Activated CD8-positive, alpha-beta memory T cell treated with anti-CD3 and anti-CD28 coated beads, Interleukin-2, amount 50 U/mL, for 24 hours (primary cell): ENCODE measurements around the gene C3.
"Not testable (repeated sequence)": the region's sequence is repeated elsewhere in the genome, so short reads cannot be mapped to it uniquely, and the experiment has no call there.

Experiments
- DNase-seq: peaks from one replicate; pipeline ENCODE4 v3.0.0-alpha.2; 2020; ENCODE audit errors: extremely low read depth

The C3 gene

GRCh38 chr19:6720369-6721137 is at the start of gene C3:
TSS of gene C3 (minus strand) at chr19:6720650. CDS start at chr19:6720589, 61 bp downstream.
- DNase-seq: no peak

- no peak for DNase-seq
These were observed 48.7 kb upstream of the C3 start for GRCh38 chr19:6769006-6769619.

DNA sequence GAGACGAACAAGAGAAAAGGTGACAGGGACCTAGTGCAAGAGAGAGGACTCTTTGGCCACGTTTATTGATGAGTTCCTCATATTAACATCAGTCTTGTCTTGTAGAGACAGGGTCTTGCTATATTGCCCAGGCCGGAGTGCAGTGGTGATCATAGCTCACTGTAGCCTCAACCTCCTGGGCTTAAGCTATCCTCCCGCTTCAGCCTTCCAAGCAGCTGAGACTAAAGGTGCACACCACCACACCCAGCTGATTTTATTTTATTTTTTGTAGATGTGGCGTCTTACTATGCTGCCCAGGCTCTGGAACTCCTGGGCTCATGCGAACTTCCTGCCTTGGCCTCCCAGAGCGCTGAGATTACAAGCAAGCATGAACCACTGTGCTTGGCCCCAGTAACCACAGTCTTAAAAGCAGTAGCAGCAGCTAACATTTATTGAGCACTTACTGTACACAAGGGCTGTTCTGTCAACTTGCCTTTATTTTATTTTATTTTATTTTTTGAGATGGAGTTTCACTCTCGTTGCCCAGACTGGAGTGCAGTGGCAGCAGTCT is 47.9 kb upstream of the C3 start:
- DNase-seq: no peak

GRCh38 chr19:6767357-6768235 is 47.1 kb upstream of the C3 start, which contains the start of gene SH2D3A:
TSS of gene SH2D3A (minus strand) at chr19:6767435. CDS start at chr19:6763748, 3,687 bp downstream.
- DNase-seq: peak; percentile 85

GRCh38 chr19:6767081-6767356 is 46.6 kb upstream of the C3 start:
- no peak for DNase-seq

DNA sequence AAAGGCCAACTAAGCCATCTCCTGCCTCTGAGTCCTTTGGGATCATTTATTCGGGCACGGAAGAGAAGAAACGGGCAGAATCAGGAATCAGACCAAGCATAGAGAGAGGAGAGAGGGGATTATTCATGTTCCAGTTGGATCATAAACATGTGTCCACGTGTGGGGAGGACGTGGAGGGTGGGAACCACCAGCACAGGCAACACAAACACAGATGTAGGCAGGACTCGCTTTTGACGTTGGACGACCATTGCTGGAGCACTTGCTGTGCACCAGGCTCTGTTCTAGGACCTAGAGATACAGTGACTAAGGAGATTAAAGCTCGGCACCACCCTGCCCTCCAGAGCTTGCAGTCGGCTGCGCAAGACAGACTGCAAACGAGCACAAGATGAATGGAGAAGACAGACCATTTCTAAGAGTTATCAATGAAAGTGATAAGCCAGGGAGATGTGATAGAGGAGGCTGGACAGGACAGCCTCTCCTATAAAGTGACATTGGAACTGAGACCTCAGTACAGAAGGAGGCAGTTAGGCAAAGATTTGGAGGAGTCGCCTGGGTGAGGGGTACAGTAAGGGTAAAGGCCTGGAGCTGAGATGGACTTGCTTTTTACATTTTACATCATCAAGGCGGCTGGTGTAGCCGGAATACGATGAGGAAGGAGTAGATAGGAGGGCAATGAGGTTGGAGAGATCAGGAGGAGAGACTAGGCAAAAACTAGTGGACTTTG is 46.1 kb upstream of the C3 start:
- no peak for DNase-seq

GRCh38 chr19:6765738-6766356 is 45.4 kb upstream of the C3 start:
- no peak for DNase-seq

GRCh38 chr19:6762253-6762797 is 41.9 kb upstream of the C3 start:
- DNase-seq: not testable (repeated sequence)

- no peak for DNase-seq
These were observed 40.7 kb upstream of the C3 start for GRCh38 chr19:6761053-6761676.

DNA sequence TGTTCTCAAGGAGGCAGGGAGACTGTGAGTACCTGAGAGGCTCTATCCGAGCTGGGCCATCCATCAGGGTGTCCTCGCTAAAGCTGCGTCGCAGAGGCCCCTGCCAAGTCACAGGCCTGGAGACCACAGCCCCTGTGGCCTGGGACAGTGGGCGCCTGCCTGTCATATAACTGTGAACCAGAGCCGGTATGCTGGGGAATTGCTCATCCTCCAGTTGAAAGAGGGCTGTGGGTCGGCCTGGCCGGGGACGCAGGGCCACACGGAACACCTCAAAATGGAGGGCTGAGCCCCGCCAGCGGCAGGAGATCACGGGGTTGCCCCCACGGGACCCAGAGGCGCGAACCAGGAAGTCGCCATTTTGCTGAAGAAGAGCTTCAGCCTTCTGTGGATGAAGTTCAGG is 40.2 kb upstream of the C3 start:
- DNase-seq: no peak

DNA sequence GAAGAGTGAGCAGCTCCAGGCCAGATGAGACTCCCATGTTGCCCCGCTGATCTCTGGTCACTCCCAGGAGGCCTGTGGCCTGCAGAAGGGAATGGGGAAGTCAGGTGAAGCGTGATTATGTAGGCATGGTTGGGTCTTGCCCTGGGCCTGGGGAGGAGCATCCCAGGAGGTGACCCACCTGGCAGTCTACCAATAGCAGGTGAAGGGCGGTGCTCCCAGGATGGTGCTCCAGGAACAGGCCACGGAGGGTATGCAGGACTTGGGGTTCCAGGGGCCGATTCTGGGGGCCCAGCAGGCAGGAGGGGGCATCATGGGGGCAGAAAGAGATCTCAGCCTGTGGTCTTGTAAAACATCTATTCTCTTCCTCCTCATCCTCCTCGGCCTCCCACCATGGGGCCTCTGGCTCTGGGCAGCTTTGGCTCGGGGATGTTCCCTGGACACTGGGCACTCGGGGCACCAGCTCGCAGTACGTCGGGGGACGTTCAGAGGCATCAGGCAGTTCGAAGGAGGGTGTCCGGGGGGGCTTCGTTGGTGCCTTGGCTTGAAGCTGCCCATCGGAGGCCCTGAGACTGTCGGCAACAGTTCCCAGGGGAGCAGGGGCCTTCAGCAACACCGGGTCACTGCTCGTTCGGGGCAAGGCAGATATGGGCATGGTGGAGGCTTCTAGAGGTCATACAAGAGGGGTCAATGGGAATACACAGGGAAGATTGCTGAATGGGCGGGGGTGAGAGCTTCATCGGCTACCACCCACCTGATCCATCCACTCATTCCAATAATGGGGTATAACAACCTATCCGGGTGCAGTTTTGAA is 34.4 kb upstream of the C3 start:
- DNase-seq: no peak

- DNase-seq: no peak
These were observed 33.7 kb upstream of the C3 start for GRCh38 chr19:6754136-6754535.

DNA sequence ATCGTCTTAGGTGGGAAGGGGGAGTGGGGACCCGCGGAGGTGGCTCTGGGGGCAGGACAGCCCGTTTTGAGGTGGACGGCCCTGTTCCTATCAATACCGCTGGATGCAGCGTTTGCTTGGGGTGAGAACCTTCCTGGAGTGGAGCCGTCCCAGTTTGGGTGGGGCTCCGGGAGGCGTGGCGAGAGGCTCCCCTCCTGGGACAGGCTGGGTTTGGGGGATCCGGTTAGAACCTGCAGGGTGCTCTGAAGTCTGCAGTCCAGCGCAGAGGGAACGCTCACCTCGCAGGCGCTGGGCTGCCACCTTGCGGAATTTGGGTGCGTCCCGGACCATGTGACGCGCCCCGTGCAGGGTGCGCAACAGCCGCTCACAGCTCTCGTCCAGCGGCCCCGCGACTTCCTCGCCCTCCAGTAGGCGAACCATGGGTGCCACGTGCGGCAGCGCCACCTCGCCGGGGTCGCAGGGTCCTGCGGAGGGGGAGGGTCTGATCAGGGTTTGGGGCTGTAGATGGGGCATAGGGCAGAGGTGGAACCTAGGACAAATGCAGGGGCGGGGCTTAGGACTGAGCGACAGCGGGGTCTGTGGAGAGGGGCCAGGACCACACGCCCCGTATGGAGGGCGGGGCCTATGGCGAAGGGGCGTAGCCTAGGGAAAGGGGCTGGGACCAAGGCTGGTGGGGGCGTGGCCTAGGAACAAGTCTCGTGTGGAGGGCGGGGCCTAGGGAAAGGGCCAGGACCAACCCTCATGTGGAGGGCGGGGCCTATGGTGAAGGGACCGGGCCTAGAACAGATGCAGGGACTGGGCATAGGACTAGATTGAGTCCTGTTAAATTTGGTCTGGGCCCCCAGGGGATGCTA is 33.0 kb upstream of the C3 start:
- DNase-seq: peak; percentile 72

DNA sequence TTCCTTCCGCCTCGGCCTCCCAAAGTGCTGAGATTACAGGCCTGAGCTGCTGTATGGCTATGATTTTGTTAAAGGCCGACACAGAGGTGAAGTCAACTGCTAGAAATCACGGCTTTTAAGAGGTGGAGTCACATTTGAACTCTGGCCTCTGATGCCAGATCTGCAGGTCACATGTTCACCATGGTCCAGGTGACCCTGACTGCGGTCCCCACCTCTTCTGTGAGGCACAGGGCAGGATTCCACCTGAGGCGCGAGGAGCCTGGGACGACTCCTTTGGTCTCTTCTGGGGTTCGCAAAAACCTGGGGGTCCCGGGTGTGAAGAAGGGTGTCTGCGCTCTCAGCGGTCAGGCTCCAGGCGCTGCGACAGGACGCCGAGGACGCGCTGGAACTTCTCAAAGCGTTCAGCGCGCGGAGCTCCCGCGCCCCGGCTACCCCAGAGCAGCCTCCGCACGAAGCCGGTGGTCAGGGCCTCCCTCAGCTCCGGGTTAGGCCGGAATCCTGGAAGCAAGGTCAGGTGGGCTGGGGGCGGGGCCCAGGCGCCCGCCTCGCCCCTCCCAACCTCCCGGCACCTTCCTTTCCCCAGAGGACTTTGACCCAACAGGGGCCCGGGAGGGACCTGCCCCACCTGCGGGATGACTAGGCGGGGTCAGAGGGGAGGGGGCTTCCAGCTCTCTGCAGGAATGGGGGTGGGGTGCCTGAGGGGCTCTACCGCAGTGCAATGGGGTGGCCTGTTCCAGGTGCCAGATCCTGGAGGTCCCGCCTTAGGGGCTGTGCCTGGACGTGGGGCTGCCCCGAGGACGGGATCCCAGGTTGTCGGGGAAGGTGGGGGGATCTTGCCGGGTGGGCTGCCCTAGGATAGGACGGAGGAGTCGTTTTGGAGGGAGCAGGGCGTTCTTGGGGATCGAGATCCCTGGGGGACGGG is 32.1 kb upstream of the C3 start:
- no peak for DNase-seq

- DNase-seq: no peak
These were observed 30.7 kb upstream of the C3 start for GRCh38 chr19:6751189-6751588.

DNA sequence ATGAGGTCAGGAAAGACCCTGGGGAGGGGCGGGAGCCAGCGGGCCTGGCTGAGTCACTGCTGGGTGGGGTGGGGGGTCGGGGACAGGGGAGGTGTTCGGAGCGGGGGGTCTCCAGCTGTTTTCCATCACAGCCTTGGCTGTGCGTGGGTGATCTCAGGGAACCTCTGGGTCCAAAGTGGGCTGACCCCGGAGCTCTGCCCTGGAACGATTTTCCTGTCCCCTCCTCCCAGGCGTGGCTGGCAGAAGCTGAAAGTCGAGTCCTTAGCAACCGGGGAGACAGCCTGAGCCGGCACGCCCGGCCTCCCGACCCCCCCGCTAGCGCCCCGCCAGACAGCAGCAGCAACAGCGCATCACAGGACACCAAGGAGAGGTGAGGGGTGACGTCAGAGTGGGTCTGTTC is 29.6 kb upstream of the C3 start:
- no peak for DNase-seq

GRCh38 chr19:6748543-6748942 is 28.1 kb upstream of the C3 start:
- DNase-seq: not testable (repeated sequence)

- DNase-seq: no peak
These were observed 25.5 kb upstream of the C3 start for GRCh38 chr19:6745965-6746364.
